HG03175 (cell line): Measurements from ENCODE around the gene HADH.

ENCODE experiments used
- ATAC-seq: cut with Tn5 transposase; IDR thresholded peaks from one replicate; pipeline ENCODE4 v1.9.1; 2021; ENCODE audit warnings: mild to moderate bottlenecking, moderate library complexity; ENCODE audit not compliant: unreplicated experiment

Gene HADH

GRCh38 chr4:108055787-108056186 lies 66.1 kb downstream of the HADH start:
- ATAC-seq, result no peak

- ATAC-seq, result no peak
Measured at GRCh38 chr4:108056418-108056817, 66.7 kb downstream of the HADH start.

GRCh38 chr4:108058685-108059440 lies 69.2 kb downstream of the HADH start:
- no peak for ATAC-seq

GRCh38 chr4:108060164-108060563 lies 70.5 kb downstream of the HADH start:
- ATAC-seq, result no peak

- no peak for ATAC-seq
Measured at GRCh38 chr4:108060686-108061321, 71.1 kb downstream of the HADH start.

GRCh38 chr4:108068442-108068841 lies 78.8 kb downstream of the HADH start:
- ATAC-seq, result no peak

- ATAC-seq, result no peak
Measured at GRCh38 chr4:108070775-108071174, 81.1 kb downstream of the HADH start.

- no peak for ATAC-seq
Measured at GRCh38 chr4:108072300-108072699, 82.6 kb downstream of the HADH start.

- ATAC-seq, result no peak
Measured at GRCh38 chr4:108078024-108078733, 88.5 kb downstream of the HADH start.

GRCh38 chr4:108080747-108081146 lies 91.1 kb downstream of the HADH start:
- ATAC-seq, result no peak

GRCh38 chr4:108081256-108081655 lies 91.6 kb downstream of the HADH start:
- no peak for ATAC-seq
